Transverse colon (tissue), 4 donors: Measurements from ENCODE around the gene HSPA12A. TPM values are rescaled to one million over a fixed set of nuclear protein-coding genes. Genes with fewer than 3 reads are reported as not detected.

Experiments used
- DNase-seq: peaks from one replicate; pipeline ENCODE4 v3.0.0-alpha.2; 2019
- H3K27ac ChIP-seq, 4 donors: fragments of 200-600 bp; sonication (generic); 2 replicates each; pipeline ENCODE4 v1.5.1; 2016 to 2018; ENCODE audit warnings: inconsistent platforms in 4 of 4
- H3K27me3 ChIP-seq: fragments of 200-600 bp; sonication (generic); 2 replicates; pipeline ENCODE4 v1.5.1; 2017; ENCODE audit warnings: inconsistent platforms
- H3K36me3 ChIP-seq, 4 donors: fragments of 200-600 bp; sonication (generic); 2 replicates each; pipeline ENCODE4 v1.5.1; 2017 to 2019; ENCODE audit warnings: inconsistent platforms in 4 of 4
- H3K4me1 ChIP-seq, 4 donors: fragments of 200-600 bp; sonication (generic); 2 replicates each; pipeline ENCODE4 v1.5.1; 2017 to 2020; ENCODE audit warnings: inconsistent platforms in 4 of 4
- H3K4me3 ChIP-seq, 4 donors: fragments of 200-600 bp; sonication (generic); 1 replicate in 1 of 4; 2 replicates in 3 of 4; pipeline versions ENCODE4 v1.5.1 to v1.6.1; 2017 to 2019; ENCODE audit warnings: inconsistent platforms in 4 of 4
- H3K9me3 ChIP-seq, 2 donors: fragments of 200-600 bp; sonication (generic); 2 replicates each; pipeline ENCODE4 v1.5.1; 2017 to 2019; ENCODE audit warnings: inconsistent platforms in 2 of 2
- CTCF ChIP-seq, 5 experiments: fragments of 200-600 bp in 3 of 5; fragments of 450-650 bp in 2 of 5; sonication (generic) in 3 of 5; IDR thresholded peaks; 1 replicate in 2 of 5; 2 replicates in 3 of 5; pipeline ENCODE4 v1.5.1; 2016 to 2017; ENCODE audit warnings: antibody characterized with exemption in 5 of 5, inconsistent platforms in 3 of 5, mild to moderate bottlenecking in 2 of 5, moderate library complexity in 1 of 5
- EP300 ChIP-seq: sonication (generic); formaldehyde crosslinking; IDR thresholded peaks from one replicate; pipeline ENCODE4 v1.6.1; 2017; ENCODE audit warnings: antibody characterized with exemption, low read depth
- POLR2A ChIP-seq: fragments of 450-650 bp; IDR thresholded peaks from one replicate; pipeline ENCODE4 v1.6.1; 2016; ENCODE audit warnings: antibody characterized with exemption, mild to moderate bottlenecking, moderate library complexity
- POLR2AphosphoS5 ChIP-seq, 3 donors: sonication (generic); formaldehyde crosslinking; IDR thresholded peaks; one replicate each; pipeline ENCODE4 v1.6.1; 2016; ENCODE audit warnings: antibody characterized with exemption in 3 of 3
- WGBS, 2 donors: methylation state at CpG; one replicate each; pipeline ENCODE4 v1.1.5; 2018; ENCODE audit warnings: low coverage in 1 of 2; 5-methylcytosine and 5-hydroxymethylcytosine counted together
- in situ Hi-C, 4 donors: fragments of 200-750 bp; cut with MboI; loops; one replicate each; pipeline versions ENCODE4 v1.15.0 to v1.15.1; 2017; ENCODE audit warnings: low sequenced_read_pairs in 3 of 4, low pct_ligation_motif_present in 1 of 4, low pct_unique_long_range_greater_than_20kb in 1 of 4
- intact Hi-C: fragments of 100-400 bp; cut with DNase I; formaldehyde crosslinking; loops from one replicate; pipeline ENCODE4 v1.15.1; 2023; ENCODE audit warnings: low total_unique reads
- total RNA-seq, 4 donors: library from RNA; depleted of rRNA; stranded (reverse); fragments of >200 nt; gene quantifications; one replicate each; pipeline ENCODE4 v1.1.0, GENCODE V29; 2016

Gene HSPA12A
- total RNA-seq, 4 donors from 2014 or later = 6.4 to 52.3 (median 9.5) TPM

GRCh38 chr10:116752969-116753665, 10.8 kb upstream of the HSPA12A start:
- Histone ChIP-seq H3K9me3 (no peaks in the 10 kb centered on the region), H3K27ac (no peak overlapping the region), H3K4me1 (peaks cover 0 to 7% (median 2%) of the 10 kb centered on the region in 4 donors), H3K36me3 (no peaks in the 10 kb centered on the region), H3K4me3 (no peak overlapping the region), H3K27me3 (no peaks in the 10 kb centered on the region)
- no peak for TF ChIP-seq POLR2AphosphoS5 (IDR thresholded peaks at IDR 0.05)
- no peak for TF ChIP-seq CTCF (IDR thresholded peaks at IDR 0.05)
- TF ChIP-seq EP300 = no peak
- TF ChIP-seq POLR2A = no peak
- DNase-seq = no peak
- WGBS, 2 donors = 74% methylated on average over 4 of the region's 4 CpGs; no CpG with 5 or more reads in 1 of the 2 donors
- intact Hi-C loops = no loop called here
- in situ Hi-C loops = no loop called here

GRCh38 chr10:116752563-116752962, 10.2 kb upstream of the HSPA12A start:
- 72% methylated on average over 1 of the region's 1 CpG; no CpG with 5 or more reads in 1 of the 2 donors for WGBS, 2 donors
- in situ Hi-C loops (no loop called here), intact Hi-C loops (no loop called here)
- H3K4me1 ChIP-seq = peaks cover 0 to 7% (median 2%) of the 10 kb centered on the region in 4 donors
- TF ChIP-seq POLR2AphosphoS5 (IDR thresholded peaks at IDR 0.05) (no peak), POLR2A (no peak), CTCF (IDR thresholded peaks at IDR 0.05) (no peak), EP300 (no peak)
- no peak overlapping the region for H3K4me3 ChIP-seq
- no peaks in the 10 kb centered on the region for H3K36me3 ChIP-seq
- DNase-seq = no peak
- no peak overlapping the region for H3K27ac ChIP-seq
- no peaks in the 10 kb centered on the region for H3K27me3 ChIP-seq
- no peaks in the 10 kb centered on the region for H3K9me3 ChIP-seq

- Histone ChIP-seq H3K36me3 (no peaks in the 10 kb centered on the region), H3K4me1 (no peaks in the 10 kb centered on the region), H3K27ac (no peak overlapping the region), H3K4me3 (no peak overlapping the region), H3K27me3 (no peaks in the 10 kb centered on the region), H3K9me3 (no peaks in the 10 kb centered on the region)
- WGBS, 2 donors = 95% methylated on average over 1 of the region's 1 CpG; no CpG with 5 or more reads in 1 of the 2 donors
- no peak for DNase-seq
- intact Hi-C loops = no loop called here
- TF ChIP-seq POLR2A (no peak), CTCF (IDR thresholded peaks at IDR 0.05) (no peak), EP300 (no peak), POLR2AphosphoS5 (IDR thresholded peaks at IDR 0.05) (no peak)
- in situ Hi-C loops = no loop called here
These were observed 6.1 kb upstream of the HSPA12A start for GRCh38 chr10:116748471-116748870.

- in situ Hi-C loops = no loop called here
- H3K36me3 ChIP-seq = no peaks in the 10 kb centered on the region
- no peak for TF ChIP-seq CTCF (IDR thresholded peaks at IDR 0.05)
- TF ChIP-seq POLR2A = no peak
- no peak for TF ChIP-seq POLR2AphosphoS5 (IDR thresholded peaks at IDR 0.05)
- TF ChIP-seq EP300 = no peak
- intact Hi-C loops = no loop called here
- DNase-seq = peak; percentile 19
- H3K27me3 ChIP-seq = no peaks in the 10 kb centered on the region
- no peak overlapping the region for H3K4me3 ChIP-seq
- no peaks in the 10 kb centered on the region for H3K9me3 ChIP-seq
- H3K4me1 ChIP-seq = peaks cover 0 to 4% (median 1%) of the 10 kb centered on the region in 4 donors
- no peak overlapping the region for H3K27ac ChIP-seq
- WGBS, 2 donors = 50 to 80% methylated on average over 1 of the region's 1 CpG
These were observed 5.7 kb upstream of the HSPA12A start for GRCh38 chr10:116748041-116748440.
